Loucy (cell line): Measurements from ENCODE around the gene DMWD.

Experiments used
- EZH2phosphoT487 ChIP-seq: fragments of 200-600 bp; IDR thresholded peaks from 2 replicates; pipeline ENCODE4 v1.6.1; 2018; ENCODE audit warnings: antibody characterized with exemption, mild to moderate bottlenecking, moderate library complexity, borderline replicate concordance
- TF ChIP-seq, protein P1 (sequence below): fragments of 200-600 bp; sonication (generic); conservative IDR thresholded peaks from 2 replicates; pipeline ENCODE4 v1.5.1; 2014; ENCODE audit warnings: mild to moderate bottlenecking, antibody characterized with exemption, low read length

DNA sequence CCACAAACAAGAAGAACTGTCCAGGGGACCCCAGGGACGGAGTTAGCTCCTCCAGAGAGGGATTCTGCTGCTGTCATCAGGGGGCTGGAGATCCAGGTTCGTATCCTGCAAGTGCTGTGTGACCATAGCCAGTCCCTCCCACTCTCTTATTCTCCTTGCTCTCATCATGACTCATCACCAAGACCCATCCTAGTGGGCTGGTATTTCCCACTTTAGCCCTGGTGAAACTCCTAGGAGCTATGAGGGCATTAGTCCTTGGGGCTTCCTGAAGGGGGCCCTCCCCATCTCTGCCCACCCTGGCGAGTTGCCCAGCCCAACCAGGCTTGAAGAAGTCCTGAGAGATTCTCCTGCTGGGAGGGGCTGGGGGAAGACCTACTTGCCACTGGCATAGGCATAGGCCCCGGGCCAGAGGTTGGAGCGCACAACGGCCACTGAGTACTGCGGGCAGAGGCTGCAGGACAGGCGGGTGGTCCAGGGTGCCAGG, 7.5 kb upstream of the DMWD start:
- TF ChIP-seq, protein P1, sequence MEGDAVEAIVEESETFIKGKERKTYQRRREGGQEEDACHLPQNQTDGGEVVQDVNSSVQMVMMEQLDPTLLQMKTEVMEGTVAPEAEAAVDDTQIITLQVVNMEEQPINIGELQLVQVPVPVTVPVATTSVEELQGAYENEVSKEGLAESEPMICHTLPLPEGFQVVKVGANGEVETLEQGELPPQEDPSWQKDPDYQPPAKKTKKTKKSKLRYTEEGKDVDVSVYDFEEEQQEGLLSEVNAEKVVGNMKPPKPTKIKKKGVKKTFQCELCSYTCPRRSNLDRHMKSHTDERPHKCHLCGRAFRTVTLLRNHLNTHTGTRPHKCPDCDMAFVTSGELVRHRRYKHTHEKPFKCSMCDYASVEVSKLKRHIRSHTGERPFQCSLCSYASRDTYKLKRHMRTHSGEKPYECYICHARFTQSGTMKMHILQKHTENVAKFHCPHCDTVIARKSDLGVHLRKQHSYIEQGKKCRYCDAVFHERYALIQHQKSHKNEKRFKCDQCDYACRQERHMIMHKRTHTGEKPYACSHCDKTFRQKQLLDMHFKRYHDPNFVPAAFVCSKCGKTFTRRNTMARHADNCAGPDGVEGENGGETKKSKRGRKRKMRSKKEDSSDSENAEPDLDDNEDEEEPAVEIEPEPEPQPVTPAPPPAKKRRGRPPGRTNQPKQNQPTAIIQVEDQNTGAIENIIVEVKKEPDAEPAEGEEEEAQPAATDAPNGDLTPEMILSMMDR = no peak
- no peak for TF ChIP-seq EZH2phosphoT487
